Measurements from ENCODE around the gene ARL4D. TPM values are rescaled to one million over a fixed set of nuclear protein-coding genes. Genes with fewer than 3 reads are reported as not detected.

Gene ARL4D
- total and polyA plus RNA-seq, 8 donors, result 1.2 to 3.9 (median 1.8) TPM

- no peak for ATAC-seq
- Histone ChIP-seq H3K36me3 (no peaks in the 10 kb centered on the region), H3K9me3 (no peaks in the 10 kb centered on the region), H3K4me3 (no peak overlapping the region), H3K4me1 (no peaks in the 10 kb centered on the region), H3K27me3 (no peaks in the 10 kb centered on the region), H3K27ac (no peak overlapping the region)
- FAIRE-seq, result no peak
- no peak for DNase-seq
- no peak for TF ChIP-seq CTCF (IDR thresholded peaks at IDR 0.05)
- intact Hi-C loops (cut with DNase I), result loop anchor here in 1 of 3 donors (5.0 kb wide), 1 partner anchor 40 kb away; no protein-coding TSS in a partner anchor
- WGBS, 2 donors, result 67% methylated on average over 9 of the region's 9 CpGs
Measured at GRCh38 chr17:43427362-43428043, 28.7 kb downstream of the ARL4D start.

GRCh38 chr17:43428524-43428923, 29.7 kb downstream of the ARL4D start:
- DNase-seq (no peak), ATAC-seq (no peak), FAIRE-seq (no peak)
- Histone ChIP-seq H3K9me3 (no peaks in the 10 kb centered on the region), H3K4me3 (no peak overlapping the region), H3K4me1 (no peaks in the 10 kb centered on the region), H3K27me3 (no peaks in the 10 kb centered on the region), H3K27ac (no peak overlapping the region), H3K36me3 (no peaks in the 10 kb centered on the region)
- intact Hi-C loops (cut with DNase I), result loop anchor here in 1 of 3 donors (5.0 kb wide), 1 partner anchor 39 kb away; no protein-coding TSS in a partner anchor
- no peak for TF ChIP-seq CTCF (IDR thresholded peaks at IDR 0.05)
- WGBS, 2 donors, result 58 to 68% methylated on average over 5 of the region's 5 CpGs

- Histone ChIP-seq H3K4me3 (no peak overlapping the region), H3K27me3 (no peaks in the 10 kb centered on the region), H3K4me1 (no peaks in the 10 kb centered on the region), H3K9me3 (no peaks in the 10 kb centered on the region), H3K27ac (no peak overlapping the region), H3K36me3 (no peaks in the 10 kb centered on the region)
- intact Hi-C loops (cut with DNase I), result no loop called here
- no peak for TF ChIP-seq CTCF (IDR thresholded peaks at IDR 0.05)
- FAIRE-seq (no peak), DNase-seq (no peak), ATAC-seq (no peak)
- 53 to 59% methylated on average over 6 of the region's 6 CpGs for WGBS, 2 donors
Measured at GRCh38 chr17:43430936-43431713, 32.3 kb downstream of the ARL4D start.

- intact Hi-C loops (cut with DNase I), result no loop called here
- Histone ChIP-seq H3K4me1 (no peaks in the 10 kb centered on the region), H3K9me3 (no peaks in the 10 kb centered on the region), H3K27me3 (no peaks in the 10 kb centered on the region), H3K27ac (no peak overlapping the region), H3K36me3 (no peaks in the 10 kb centered on the region), H3K4me3 (no peak overlapping the region)
- no peak for FAIRE-seq
- WGBS, 2 donors, result 54 to 55% methylated on average over 9 of the region's 9 CpGs
- ATAC-seq, result peak in 3 of 4 donors; percentile 19 to 52 (median 28)
- TF ChIP-seq CTCF (IDR thresholded peaks at IDR 0.05), result no peak
- DNase-seq, result no peak
Measured at GRCh38 chr17:43431714-43432523, 33.1 kb downstream of the ARL4D start.

All from pancreas (tissue), 10 donors.